GM21737 (cell line): Measurements from ENCODE around the gene SEPTIN2.
A peak's percentile ranks its signal among the peaks of the same experiment; 100 is the strongest.
"Not testable (repeated sequence)": the region's sequence is repeated elsewhere in the genome, so short reads cannot be mapped to it uniquely, and the experiment has no call there.

Experiments
- ATAC-seq: cut with Tn5 transposase; IDR thresholded peaks from one replicate; pipeline ENCODE4 v1.9.1; 2021; ENCODE audit warnings: mild to moderate bottlenecking, moderate library complexity; ENCODE audit not compliant: unreplicated experiment

Gene SEPTIN2

DNA sequence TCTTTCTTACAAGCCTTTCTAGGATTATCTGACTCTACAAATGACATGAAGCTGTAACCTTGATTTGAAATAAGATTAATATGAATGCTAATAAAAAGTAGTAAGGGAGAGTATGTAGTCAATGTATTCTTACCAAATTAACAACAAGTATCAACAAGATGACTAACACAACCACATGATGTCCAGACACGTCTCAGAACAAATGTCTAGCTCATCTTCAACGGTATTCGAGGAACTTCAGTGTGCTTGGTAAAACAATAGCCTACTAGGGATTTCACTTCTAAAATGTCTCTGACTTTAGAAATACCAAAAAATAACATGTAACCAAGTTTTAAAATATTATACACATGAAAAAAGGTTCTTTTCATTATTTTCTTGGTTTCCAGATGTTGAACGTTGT is 3.6 kb upstream of the SEPTIN2 start:
- ATAC-seq, result no peak

GRCh38 chr2:241313543-241314095 is 2.1 kb upstream of the SEPTIN2 start:
- no peak for ATAC-seq

GRCh38 chr2:241314226-241315092 is 1.3 kb upstream of the SEPTIN2 start:
- ATAC-seq, result no peak

- ATAC-seq, result peak; percentile 71
Measured at GRCh38 chr2:241315093-241315878, 439 bp upstream of the SEPTIN2 start, which contains the start of gene HDLBP. Gene HDLBP (minus strand): TSS chr2:241315672. CDS start chr2:241266869, 48,803 bp downstream.

DNA sequence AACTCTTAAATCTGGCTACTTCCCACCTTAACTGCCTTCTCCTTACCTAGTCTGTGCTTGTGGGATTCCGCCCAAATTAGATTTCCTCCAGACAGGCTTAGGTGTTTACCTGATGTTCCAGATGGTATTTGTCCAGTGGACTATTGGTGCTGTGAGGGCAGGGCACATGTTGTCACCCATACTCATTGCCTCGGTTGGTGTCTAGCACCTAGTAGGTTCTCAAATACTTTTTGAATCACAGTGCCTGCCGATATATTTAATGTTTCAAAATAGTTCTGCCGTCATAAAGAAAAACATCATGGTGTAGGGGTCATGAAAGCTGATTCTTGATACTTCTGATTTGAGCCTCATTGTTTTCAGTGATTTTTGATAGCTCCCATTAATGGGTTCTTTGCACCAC is 1.1 kb downstream of the SEPTIN2 start:
- ATAC-seq, result no peak

DNA sequence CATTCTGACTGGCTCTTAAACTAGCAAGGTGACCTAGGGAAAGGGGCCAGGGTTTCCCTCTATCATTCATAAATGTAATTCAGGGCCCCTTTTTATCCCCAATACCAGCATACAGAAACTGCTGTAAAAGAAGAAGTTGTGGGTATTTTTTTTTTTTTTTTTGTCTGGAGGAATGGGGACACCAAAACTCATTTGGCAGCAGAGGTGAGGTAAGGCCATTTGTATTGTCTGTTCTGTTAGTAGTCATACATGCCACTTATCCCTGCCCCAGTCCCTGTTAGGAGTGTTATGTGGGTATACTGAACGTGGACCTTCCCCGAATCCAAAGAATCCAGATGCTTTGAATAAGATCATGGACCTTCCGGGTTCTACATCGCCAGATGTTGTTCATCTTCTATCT is 1.7 kb downstream of the SEPTIN2 start:
- no peak for ATAC-seq

- not testable (repeated sequence) for ATAC-seq
Measured at GRCh38 chr2:241318830-241319229, 3.1 kb downstream of the SEPTIN2 start.

DNA sequence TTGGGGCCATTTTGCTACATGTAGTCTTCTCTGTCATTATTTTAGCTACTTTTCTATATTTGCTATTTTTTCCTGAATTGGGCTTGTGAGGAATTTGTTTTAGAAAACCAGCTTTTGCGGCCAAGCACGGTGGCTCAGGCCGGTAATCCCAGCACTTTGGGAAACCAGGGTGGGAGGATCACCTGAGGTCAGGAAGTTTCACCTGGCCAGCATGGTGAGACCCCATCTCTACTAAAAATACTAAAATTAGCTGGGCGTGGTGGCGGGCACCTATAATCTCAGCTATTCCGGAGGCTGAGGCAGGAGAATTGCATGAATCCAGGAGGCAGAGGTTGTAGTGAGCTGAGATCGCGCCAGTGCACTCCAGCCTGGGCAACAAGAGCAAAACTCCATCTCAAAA is 4.7 kb downstream of the SEPTIN2 start:
- ATAC-seq, result no peak

GRCh38 chr2:241321033-241321432 is 5.3 kb downstream of the SEPTIN2 start:
- ATAC-seq, result no peak

DNA sequence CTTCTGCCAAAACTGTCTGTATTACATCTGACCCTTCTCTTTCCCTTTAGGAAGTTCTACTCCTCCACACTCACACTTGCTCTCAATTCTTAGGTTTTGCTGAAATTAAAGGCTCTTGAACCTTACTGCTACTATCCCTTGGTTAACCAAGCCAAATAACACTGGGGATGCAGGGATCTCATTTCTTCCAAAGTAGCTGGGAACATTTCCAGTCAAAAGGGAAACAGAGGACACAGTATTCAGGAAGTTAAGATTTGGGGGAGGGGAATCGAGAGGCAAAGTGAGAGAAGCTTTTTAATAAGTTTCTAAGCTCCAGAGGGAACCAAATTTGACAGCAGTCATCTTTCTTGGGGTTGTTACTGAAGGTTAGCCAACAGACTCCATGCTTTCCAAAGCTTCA is 6.2 kb downstream of the SEPTIN2 start:
- no peak for ATAC-seq

DNA sequence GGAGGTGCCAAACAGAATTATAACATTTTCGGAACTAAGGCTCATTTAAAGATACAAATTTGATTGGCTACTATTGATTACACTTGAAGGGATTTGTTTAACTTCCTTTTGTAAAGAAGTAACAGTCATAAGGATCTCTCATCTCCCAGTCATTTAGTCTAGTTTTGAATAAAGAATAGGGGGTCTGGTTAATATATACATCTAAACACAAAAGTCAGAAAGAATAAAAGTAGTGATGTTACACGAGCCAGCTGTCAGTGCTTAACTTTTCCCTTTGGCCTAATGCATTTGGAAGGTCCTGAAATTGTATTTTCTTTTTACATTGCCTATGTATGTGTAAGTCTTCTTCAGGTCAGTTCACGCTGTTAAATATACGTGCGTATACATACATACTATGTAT is 8.1 kb downstream of the SEPTIN2 start:
- ATAC-seq, result no peak

- ATAC-seq, result no peak
Measured at GRCh38 chr2:241324775-241325174, 9.1 kb downstream of the SEPTIN2 start.

DNA sequence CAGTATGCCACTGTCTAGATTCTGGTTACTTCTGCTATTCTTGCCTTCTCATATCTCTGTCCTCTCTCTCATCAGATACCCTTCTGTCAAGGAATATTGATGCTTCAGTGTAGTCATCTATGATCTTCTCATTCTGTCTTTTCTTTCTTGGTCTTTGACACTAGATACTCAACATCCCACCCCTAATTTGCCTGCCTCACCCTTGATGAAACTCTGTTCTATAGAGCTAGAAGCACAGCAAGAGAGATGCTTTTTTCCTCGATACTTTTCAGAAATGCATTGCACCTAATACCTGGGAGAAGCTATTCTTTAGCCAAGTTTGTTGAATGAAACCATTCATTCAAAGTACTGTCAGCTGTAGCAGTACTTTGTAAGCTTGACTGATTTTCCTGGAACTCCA is 9.5 kb downstream of the SEPTIN2 start:
- ATAC-seq, result no peak

- ATAC-seq, result no peak
Measured at GRCh38 chr2:241329669-241330615, 14.2 kb downstream of the SEPTIN2 start.

DNA sequence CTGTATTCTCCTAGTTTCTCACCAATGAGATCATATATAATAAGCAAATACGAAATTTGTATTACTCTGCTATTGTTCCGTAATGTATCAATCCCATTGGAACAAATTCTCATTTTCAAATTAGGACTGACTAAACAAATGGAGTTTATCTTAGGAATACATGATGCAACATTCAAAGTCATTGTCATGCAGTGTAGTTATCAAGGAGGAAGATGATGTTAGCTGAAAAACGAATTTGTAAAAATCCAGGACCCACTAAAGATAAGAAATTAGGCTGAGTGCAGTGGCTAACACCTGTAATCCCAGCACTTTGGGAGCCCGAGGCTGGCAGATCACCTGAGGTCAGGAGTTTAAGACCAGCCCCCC is 14.9 kb downstream of the SEPTIN2 start:
- no peak for ATAC-seq

DNA sequence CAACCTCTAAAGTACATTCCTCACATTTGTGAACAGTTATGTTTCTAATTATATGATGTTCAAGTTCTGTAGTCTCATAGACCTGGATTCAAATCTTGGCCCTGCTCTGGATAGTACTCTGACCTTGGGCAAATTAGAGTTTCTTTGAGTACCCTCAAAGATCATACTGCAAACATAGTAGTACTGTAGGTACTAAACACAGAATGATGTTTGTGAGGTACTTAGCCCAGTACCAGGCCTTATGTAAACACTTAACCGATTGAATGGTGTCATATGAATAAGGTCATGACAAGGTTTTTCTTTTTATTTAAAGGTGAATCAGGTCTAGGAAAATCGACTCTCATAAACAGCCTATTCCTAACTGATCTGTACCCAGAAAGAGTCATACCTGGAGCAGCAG is 19.1 kb downstream of the SEPTIN2 start:
- no peak for ATAC-seq

GRCh38 chr2:241339839-241340630 is 24.3 kb downstream of the SEPTIN2 start:
- ATAC-seq, result no peak

- ATAC-seq, result no peak
Measured at GRCh38 chr2:241340631-241341163, 25.0 kb downstream of the SEPTIN2 start.

DNA sequence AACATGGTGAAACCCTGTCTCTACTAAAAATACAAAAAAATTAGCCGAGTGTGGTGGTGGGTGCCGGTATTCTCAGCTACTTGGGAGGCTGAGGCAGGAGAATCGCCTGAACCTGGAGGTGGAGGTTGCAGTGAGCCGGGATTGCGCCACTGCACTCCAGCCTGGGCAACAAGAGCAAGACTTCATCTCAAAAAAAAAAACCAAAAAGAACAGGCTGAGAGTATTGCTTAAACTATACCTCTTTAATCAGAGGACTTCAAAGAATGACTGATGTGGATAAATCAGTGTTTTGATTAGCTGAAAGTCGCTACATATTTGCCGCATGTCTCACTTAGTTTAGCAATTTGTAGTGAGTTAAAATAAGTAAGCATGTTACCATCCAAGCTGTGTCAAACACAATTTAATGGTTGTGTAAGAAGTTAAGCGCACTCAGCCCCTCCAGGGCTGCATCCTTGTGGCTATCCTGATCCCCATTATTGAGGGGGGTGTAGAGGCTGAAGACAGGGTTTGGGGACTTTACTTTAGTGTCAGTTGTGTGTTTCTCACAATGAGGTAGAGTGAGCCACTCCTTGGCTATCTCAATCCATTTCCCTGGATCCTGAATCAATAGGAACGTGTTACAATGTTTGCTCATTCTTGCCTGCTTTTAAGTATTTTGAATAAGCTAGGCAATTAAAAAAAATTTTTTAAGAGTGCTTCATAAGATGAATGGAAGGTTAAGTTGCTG is 29.4 kb downstream of the SEPTIN2 start:
- ATAC-seq, result no peak
